ENCODE measurements around the gene ZNF221.

DNA sequence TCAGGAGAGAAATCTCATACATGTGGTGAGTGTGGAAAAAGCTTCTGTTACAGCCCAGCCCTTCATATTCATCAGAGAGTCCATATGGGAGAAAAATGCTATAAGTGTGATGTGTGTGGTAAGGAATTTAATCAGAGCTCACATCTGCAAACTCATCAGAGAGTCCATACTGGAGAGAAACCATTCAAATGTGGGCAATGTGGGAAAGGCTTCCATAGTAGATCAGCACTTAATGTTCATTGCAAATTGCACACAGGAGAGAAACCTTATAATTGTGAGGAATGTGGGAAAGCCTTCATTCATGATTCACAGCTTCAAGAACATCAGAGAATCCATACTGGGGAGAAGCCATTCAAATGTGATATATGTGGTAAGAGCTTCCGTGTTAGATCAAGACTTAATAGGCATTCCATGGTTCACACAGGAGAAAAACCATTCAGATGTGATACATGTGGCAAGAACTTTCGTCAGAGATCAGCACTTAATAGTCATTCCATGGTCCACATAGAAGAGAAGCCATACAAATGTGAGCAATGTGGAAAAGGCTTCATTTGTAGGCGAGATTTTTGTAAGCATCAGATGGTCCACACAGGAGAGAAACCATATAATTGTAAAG lies 15.2 kb downstream of the ZNF221 start:
- TF ChIP-seq EZH2phosphoT487 (IDR thresholded peaks at IDR 0.05; ENCODE audit: borderline replicate concordance, low read length) = no peak
- TF ChIP-seq, protein P1, sequence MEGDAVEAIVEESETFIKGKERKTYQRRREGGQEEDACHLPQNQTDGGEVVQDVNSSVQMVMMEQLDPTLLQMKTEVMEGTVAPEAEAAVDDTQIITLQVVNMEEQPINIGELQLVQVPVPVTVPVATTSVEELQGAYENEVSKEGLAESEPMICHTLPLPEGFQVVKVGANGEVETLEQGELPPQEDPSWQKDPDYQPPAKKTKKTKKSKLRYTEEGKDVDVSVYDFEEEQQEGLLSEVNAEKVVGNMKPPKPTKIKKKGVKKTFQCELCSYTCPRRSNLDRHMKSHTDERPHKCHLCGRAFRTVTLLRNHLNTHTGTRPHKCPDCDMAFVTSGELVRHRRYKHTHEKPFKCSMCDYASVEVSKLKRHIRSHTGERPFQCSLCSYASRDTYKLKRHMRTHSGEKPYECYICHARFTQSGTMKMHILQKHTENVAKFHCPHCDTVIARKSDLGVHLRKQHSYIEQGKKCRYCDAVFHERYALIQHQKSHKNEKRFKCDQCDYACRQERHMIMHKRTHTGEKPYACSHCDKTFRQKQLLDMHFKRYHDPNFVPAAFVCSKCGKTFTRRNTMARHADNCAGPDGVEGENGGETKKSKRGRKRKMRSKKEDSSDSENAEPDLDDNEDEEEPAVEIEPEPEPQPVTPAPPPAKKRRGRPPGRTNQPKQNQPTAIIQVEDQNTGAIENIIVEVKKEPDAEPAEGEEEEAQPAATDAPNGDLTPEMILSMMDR (IDR thresholded peaks at IDR 0.05; ENCODE audit: low read depth, low read length, poor library complexity, severe bottlenecking) = no peak

Data from DOHH2 (cell line).